K562 (cell line): Measurements from ENCODE around the gene GAS2L1.

Experiments
- CTCF ChIP-seq, 3 experiments: IDR thresholded peaks in 2 of 3; conservative IDR thresholded peaks in 1 of 3; 2 replicates each; pipeline ENCODE4 v1.5.1; 2011 to 2012; ENCODE audit warnings: low read length in 3 of 3, mild to moderate bottlenecking in 3 of 3, control low read depth in 2 of 3, improper control_type of control experiment in 1 of 3, inconsistent platforms in 1 of 3, low read depth in 1 of 3, mixed read lengths in 1 of 3, moderate library complexity in 1 of 3; ENCODE audit not compliant: insufficient read depth in 2 of 3
- GMEB1 ChIP-seq: fragments of 250-450 bp; sonication (Bioruptor Pico); IDR thresholded peaks from 2 replicates; pipeline ENCODE4 v1.4.0; 2020; ENCODE audit warnings: mild to moderate bottlenecking
- GTF3C2 ChIP-seq: IDR thresholded peaks from 3 replicates; pipeline ENCODE4 v1.6.1; 2011; ENCODE audit warnings: borderline replicate concordance, mild to moderate bottlenecking, moderate library complexity; ENCODE audit not compliant: insufficient read length; ENCODE audit errors: extremely low read depth
- MYC ChIP-seq, 2 experiments: fragments of 250-450 bp in 1 of 2; sonication (Bioruptor Pico) in 1 of 2; IDR thresholded peaks; 2 replicates each; pipeline versions ENCODE4 v1.5.1 to v1.6.1; 2012 to 2021; ENCODE audit warnings: low read depth in 2 of 2, borderline replicate concordance in 1 of 2, improper control_type of control experiment in 1 of 2, low read length in 1 of 2, mild to moderate bottlenecking in 1 of 2, moderate library complexity in 1 of 2
- ZNF444 ChIP-seq: fragments of 250-450 bp; sonication (Bioruptor Pico); IDR thresholded peaks from 2 replicates; pipeline ENCODE4 v1.4.0; 2020; ENCODE audit warnings: mild to moderate bottlenecking, moderate library complexity

DNA sequence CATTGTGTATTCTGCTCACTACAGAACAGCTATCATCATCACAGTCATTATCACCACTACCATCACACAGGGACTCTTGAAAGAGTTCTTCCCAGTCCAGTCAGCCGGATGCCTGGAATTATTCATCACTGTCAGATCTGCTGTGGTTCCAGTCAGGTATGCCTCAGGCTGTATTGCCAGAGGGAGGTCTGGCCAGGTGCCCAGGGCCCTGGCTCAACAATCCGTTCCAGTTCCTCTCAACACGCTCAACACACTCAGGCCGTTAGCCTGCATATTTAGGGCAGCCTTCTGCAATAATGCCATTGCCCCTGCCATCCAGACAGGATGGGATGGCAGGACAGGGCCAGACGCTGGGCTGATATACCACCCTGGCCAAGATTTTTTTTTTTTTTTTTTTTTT, 37.7 kb downstream of the GAS2L1 start:
- no peak for TF ChIP-seq ZNF444
- no peak for TF ChIP-seq GTF3C2
- TF ChIP-seq GMEB1, result no peak
- no peak for TF ChIP-seq CTCF (IDR thresholded peaks at IDR 0.05 in 2 of 3, conservative IDR thresholded peaks at IDR 0.05 in 1 of 3; ENCODE audit: insufficient read depth in 2 of 3, low read depth in 1 of 3, low read length in 3 of 3)
- no peak for TF ChIP-seq MYC (IDR thresholded peaks at IDR 0.05; ENCODE audit: low read depth, low read length)
- TF ChIP-seq MYC (CRISPR knock-in tag; IDR thresholded peaks at IDR 0.05; ENCODE audit: borderline replicate concordance, low read depth), result no peak
